ENCODE results near the gene BPIFB3.

GRCh38 chr20:33068251-33068939 is 14.7 kb downstream of the BPIFB3 start:
- no peak for TF ChIP-seq EZH2 (IDR thresholded peaks at IDR 0.05; ENCODE audit: borderline replicate concordance)
- no peak for TF ChIP-seq EZH2phosphoT487 (IDR thresholded peaks at IDR 0.05; ENCODE audit: low read depth, severe bottlenecking, unreplicated experiment)
- TF ChIP-seq CTCF (IDR thresholded peaks at IDR 0.05; ENCODE audit: poor library complexity): no peak
